DND-41 (cell line): Measurements from ENCODE around the gene ZNF644.

ENCODE experiments used
- ATAC-seq: fragments of 200-7000 bp; cut with Tn5 transposase; 3 replicates; pipeline ENCODE4 v1.9.1; 2021; ENCODE audit warnings: low read depth; ENCODE audit not compliant: insufficient read depth
- DNase-seq: peaks from one replicate; pipeline ENCODE4 v3.0.0-alpha.2; 2020
- H2AFZ ChIP-seq: 2 replicates; pipeline ENCODE4 v1.6.0; 2012; ENCODE audit warnings: low read depth, low read length
- H3K27ac ChIP-seq: 2 replicates; pipeline ENCODE4 v1.5.1; 2012; ENCODE audit warnings: low read length, inconsistent platforms
- H3K27me3 ChIP-seq: fragments of 200-600 bp; sonication (generic); 2 replicates; pipeline ENCODE4 v1.6.0; 2012; ENCODE audit warnings: low read length, mild to moderate bottlenecking, inconsistent platforms; ENCODE audit not compliant: insufficient read depth, poor library complexity
- H3K36me3 ChIP-seq: 2 replicates; pipeline ENCODE4 v1.5.1; 2012; ENCODE audit warnings: low read length, inconsistent platforms; ENCODE audit not compliant: insufficient read depth
- H3K4me1 ChIP-seq: 2 replicates; pipeline ENCODE4 v1.5.1; 2012; ENCODE audit warnings: mild to moderate bottlenecking, low read length; ENCODE audit not compliant: insufficient read depth
- H3K4me2 ChIP-seq: 2 replicates; pipeline ENCODE4 v1.6.0; 2012; ENCODE audit warnings: mild to moderate bottlenecking, moderate library complexity, low read length, inconsistent platforms; ENCODE audit not compliant: insufficient read depth
- H3K4me3 ChIP-seq, 2 experiments: fragments of 200-600 bp in 1 of 2; shearing (Covaris generic) in 1 of 2; 2 replicates each; pipeline ENCODE4 v1.5.1; 2012 to 2016; ENCODE audit warnings: inconsistent platforms in 2 of 2, low read length in 2 of 2, mild to moderate bottlenecking in 2 of 2, low read depth in 1 of 2, moderate library complexity in 1 of 2
- H3K79me2 ChIP-seq: 2 replicates; pipeline ENCODE4 v1.6.0; 2012; ENCODE audit warnings: low read length, inconsistent platforms; ENCODE audit not compliant: insufficient read depth
- H3K9ac ChIP-seq: 2 replicates; pipeline ENCODE4 v1.6.0; 2012; ENCODE audit warnings: low read depth, mild to moderate bottlenecking, inconsistent platforms, low read length, moderate library complexity
- H3K9me3 ChIP-seq: 2 replicates; pipeline ENCODE4 v1.5.1; 2012; ENCODE audit warnings: low read length, moderate library complexity, mild to moderate bottlenecking, inconsistent platforms; ENCODE audit not compliant: insufficient read depth, severe bottlenecking
- H4K20me1 ChIP-seq: 2 replicates; pipeline ENCODE4 v1.6.0; 2012; ENCODE audit warnings: low read length; ENCODE audit not compliant: insufficient read depth
- EZH2 ChIP-seq: IDR thresholded peaks from 3 replicates; pipeline ENCODE4 v1.6.1; 2012; ENCODE audit warnings: borderline replicate concordance, low read depth, mild to moderate bottlenecking, moderate library complexity, low read length, inconsistent platforms; ENCODE audit not compliant: severe bottlenecking
- TF ChIP-seq, protein P1 (sequence below): IDR thresholded peaks from 2 replicates; pipeline ENCODE4 v1.5.1; 2012; ENCODE audit warnings: borderline replicate concordance, low read length, moderate library complexity, mild to moderate bottlenecking; ENCODE audit not compliant: poor library complexity, severe bottlenecking; ENCODE audit errors: extremely low read depth

Gene ZNF644

DNA sequence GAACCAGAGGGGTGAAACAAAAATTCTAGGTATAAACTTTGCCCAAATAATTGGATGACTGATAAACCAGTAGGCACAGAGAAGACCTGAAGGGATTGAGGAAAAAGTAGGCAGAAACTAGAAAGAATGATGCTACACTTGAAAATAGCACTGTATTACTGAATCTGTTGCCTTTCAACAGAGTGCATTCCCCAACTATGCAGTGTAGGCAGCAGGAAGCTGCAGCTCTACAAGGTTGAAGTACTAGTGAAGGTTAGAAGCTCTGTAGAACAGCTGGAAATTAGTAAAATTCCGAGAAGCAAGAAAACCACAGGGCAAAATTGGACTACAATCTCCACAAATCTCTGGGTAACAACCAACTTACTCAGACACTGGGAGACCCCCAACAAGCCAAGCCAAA is 27.4 kb downstream of the ZNF644 start:
- Histone ChIP-seq H3K79me2 (peaks cover 99% of the 10 kb centered on the region), H2AFZ (no peak overlapping the region), H3K27me3 (no peaks in the 10 kb centered on the region), H3K9me3 (peaks cover 26% of the 10 kb centered on the region), H3K9ac (no peak overlapping the region), H3K4me1 (no peaks in the 10 kb centered on the region), H3K4me3 (no peak overlapping the region), H4K20me1 (peaks cover 52% of the 10 kb centered on the region), H3K27ac (no peak overlapping the region), H3K4me2 (no peak overlapping the region), H3K36me3 (peaks cover 56% of the 10 kb centered on the region)
- DNase-seq (no peak), ATAC-seq (no peak)
- TF ChIP-seq, protein P1, sequence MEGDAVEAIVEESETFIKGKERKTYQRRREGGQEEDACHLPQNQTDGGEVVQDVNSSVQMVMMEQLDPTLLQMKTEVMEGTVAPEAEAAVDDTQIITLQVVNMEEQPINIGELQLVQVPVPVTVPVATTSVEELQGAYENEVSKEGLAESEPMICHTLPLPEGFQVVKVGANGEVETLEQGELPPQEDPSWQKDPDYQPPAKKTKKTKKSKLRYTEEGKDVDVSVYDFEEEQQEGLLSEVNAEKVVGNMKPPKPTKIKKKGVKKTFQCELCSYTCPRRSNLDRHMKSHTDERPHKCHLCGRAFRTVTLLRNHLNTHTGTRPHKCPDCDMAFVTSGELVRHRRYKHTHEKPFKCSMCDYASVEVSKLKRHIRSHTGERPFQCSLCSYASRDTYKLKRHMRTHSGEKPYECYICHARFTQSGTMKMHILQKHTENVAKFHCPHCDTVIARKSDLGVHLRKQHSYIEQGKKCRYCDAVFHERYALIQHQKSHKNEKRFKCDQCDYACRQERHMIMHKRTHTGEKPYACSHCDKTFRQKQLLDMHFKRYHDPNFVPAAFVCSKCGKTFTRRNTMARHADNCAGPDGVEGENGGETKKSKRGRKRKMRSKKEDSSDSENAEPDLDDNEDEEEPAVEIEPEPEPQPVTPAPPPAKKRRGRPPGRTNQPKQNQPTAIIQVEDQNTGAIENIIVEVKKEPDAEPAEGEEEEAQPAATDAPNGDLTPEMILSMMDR: no peak
- TF ChIP-seq EZH2: no peak

DNA sequence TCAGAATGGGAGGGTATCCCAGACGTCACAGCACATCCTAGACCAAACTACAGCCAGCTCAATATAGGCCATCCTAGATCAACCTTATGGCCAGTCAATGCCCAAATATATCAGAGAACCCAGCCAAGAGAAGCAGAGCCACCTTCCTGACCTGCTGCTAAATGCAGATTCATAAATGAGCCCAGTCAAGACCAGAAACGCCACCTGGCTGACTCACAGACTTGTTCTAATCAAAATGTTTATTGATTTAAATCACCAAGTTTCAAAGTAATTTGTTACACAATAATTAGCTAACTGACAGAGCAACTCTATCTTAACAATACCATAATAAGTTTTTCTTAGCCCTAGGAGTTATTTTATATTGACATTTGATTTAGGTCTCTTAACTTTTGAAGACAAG is 28.6 kb downstream of the ZNF644 start:
- peaks cover 65% of the 10 kb centered on the region for H3K36me3 ChIP-seq
- no peak overlapping the region for H3K4me3 ChIP-seq
- H3K79me2 ChIP-seq: peaks cover 100% of the 10 kb centered on the region
- H3K4me1 ChIP-seq: no peaks in the 10 kb centered on the region
- no peak overlapping the region for H3K9ac ChIP-seq
- no peak overlapping the region for H3K27ac ChIP-seq
- TF ChIP-seq EZH2: no peak
- TF ChIP-seq, protein P1: no peak
- DNase-seq (no peak), ATAC-seq (no peak)
- H3K9me3 ChIP-seq: peaks cover 33% of the 10 kb centered on the region
- no peaks in the 10 kb centered on the region for H3K27me3 ChIP-seq
- no peak overlapping the region for H2AFZ ChIP-seq
- H4K20me1 ChIP-seq: peaks cover 52% of the 10 kb centered on the region
- no peak overlapping the region for H3K4me2 ChIP-seq

DNA sequence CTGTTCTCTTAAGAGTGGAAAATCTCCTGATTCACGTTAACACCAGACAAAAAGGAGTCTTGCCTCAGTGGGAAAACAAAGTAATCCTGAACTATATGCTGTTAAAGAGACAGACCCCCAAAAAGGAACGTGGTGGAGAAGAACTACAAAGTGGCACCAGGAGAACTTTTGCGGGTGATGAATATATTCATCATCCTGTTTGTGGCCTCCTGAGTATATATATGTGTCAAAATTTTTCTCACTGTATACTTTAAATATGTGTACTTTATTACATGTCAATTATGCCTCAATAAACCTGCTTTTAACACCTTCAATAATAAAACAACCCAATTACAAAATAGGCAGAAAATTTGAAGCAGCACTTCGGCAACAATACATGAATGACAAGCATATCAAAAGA is 31.1 kb downstream of the ZNF644 start:
- H3K4me2 ChIP-seq: no peak overlapping the region
- H3K27ac ChIP-seq: no peak overlapping the region
- peaks cover 53% of the 10 kb centered on the region for H3K36me3 ChIP-seq
- H2AFZ ChIP-seq: no peak overlapping the region
- no peaks in the 10 kb centered on the region for H3K27me3 ChIP-seq
- H4K20me1 ChIP-seq: peaks cover 47% of the 10 kb centered on the region
- no peak overlapping the region for H3K4me3 ChIP-seq
- H3K4me1 ChIP-seq: no peaks in the 10 kb centered on the region
- H3K9me3 ChIP-seq: peaks cover 27% of the 10 kb centered on the region
- DNase-seq: no peak
- TF ChIP-seq, protein P1: no peak
- no peak for TF ChIP-seq EZH2
- no peak for ATAC-seq
- H3K9ac ChIP-seq: no peak overlapping the region
- peaks cover 100% of the 10 kb centered on the region for H3K79me2 ChIP-seq

DNA sequence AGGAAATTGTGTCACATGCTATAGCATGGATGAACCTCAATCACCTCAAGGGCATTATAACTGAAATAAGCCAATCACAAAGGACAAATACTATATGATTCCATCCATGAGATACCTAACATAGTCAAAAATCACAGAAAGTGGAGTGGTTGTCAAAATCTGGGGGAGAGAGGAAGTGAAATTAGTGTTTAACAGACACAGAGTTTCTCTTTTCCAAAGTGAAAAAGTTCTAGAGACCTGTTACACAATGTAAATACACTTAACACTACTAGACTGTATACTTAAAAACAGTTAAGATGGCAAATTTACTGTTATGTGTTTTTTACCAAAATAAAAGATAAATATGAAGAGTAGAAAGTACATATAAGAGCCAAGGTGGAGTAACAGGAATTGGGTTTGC is 31.8 kb downstream of the ZNF644 start:
- no peaks in the 10 kb centered on the region for H3K27me3 ChIP-seq
- H3K9me3 ChIP-seq: peaks cover 27% of the 10 kb centered on the region
- H3K36me3 ChIP-seq: peaks cover 53% of the 10 kb centered on the region
- H3K9ac ChIP-seq: no peak overlapping the region
- no peak overlapping the region for H3K27ac ChIP-seq
- no peak overlapping the region for H3K4me2 ChIP-seq
- ATAC-seq (no peak), DNase-seq (no peak)
- peaks cover 46% of the 10 kb centered on the region for H4K20me1 ChIP-seq
- peaks cover 100% of the 10 kb centered on the region for H3K79me2 ChIP-seq
- H3K4me1 ChIP-seq: no peaks in the 10 kb centered on the region
- H3K4me3 ChIP-seq: no peak overlapping the region
- TF ChIP-seq, protein P1: no peak
- TF ChIP-seq EZH2: no peak
- no peak overlapping the region for H2AFZ ChIP-seq
